MCF 10A (cell line): ENCODE measurements around the gene CALB2. TPM values are rescaled to one million over a fixed set of nuclear protein-coding genes. Genes with fewer than 3 reads are reported as not detected.

ENCODE experiments used
- BruUV-seq: library from RNA; stranded (reverse); fragments of 400-500 nt; replicated peaks from 2 replicates; lab custom pipeline; 2021; lab: Mats Ljungman, UMichigan
- CTCF ChIA-PET: fragments of 300-600 bp; sonication (Branson Sonifier 250); formaldehyde crosslinking; extraction: SDS; loops from one replicate; lab custom pipeline; 2021; ENCODE audit warnings: antibody characterized with exemption, inconsistent platforms; lab: Yijun Ruan, JAX
- POLR2A ChIA-PET: fragments of 300-600, 350-650 bp; sonication (Branson Sonifier 250); formaldehyde crosslinking; extraction: SDS; loops from one replicate; lab custom pipeline; 2020; ENCODE audit warnings: antibody characterized with exemption, inconsistent platforms; lab: Yijun Ruan, JAX
- DNase-seq: peaks from one replicate; pipeline ENCODE4 v3.0.0-alpha.2; 2018; ENCODE audit not compliant: unreplicated experiment
- H3K27ac Mint-ChIP-seq: one replicate; pipeline ENCODE4 v1.8.0; 2022; ENCODE audit warnings: mild to moderate bottlenecking, low read depth, mixed read lengths; ENCODE audit not compliant: unreplicated experiment
- H3K27me3 Mint-ChIP-seq: one replicate; pipeline ENCODE4 v1.8.0; 2022; ENCODE audit warnings: mixed read lengths; ENCODE audit not compliant: insufficient read depth, unreplicated experiment
- H3K36me3 Mint-ChIP-seq: one replicate; pipeline ENCODE4 v1.8.0; 2022; ENCODE audit warnings: mild to moderate bottlenecking, moderate library complexity, mixed read lengths; ENCODE audit not compliant: insufficient read depth, unreplicated experiment
- H3K4me1 Mint-ChIP-seq: one replicate; pipeline ENCODE4 v1.8.0; 2022; ENCODE audit warnings: mixed read lengths; ENCODE audit not compliant: insufficient read depth, unreplicated experiment
- H3K4me3 Mint-ChIP-seq: one replicate; pipeline ENCODE4 v1.8.0; 2022; ENCODE audit warnings: mild to moderate bottlenecking, moderate library complexity, mixed read lengths; ENCODE audit not compliant: unreplicated experiment
- H3K9me3 Mint-ChIP-seq: one replicate; pipeline ENCODE4 v1.8.0; 2022; ENCODE audit warnings: mixed read lengths; ENCODE audit not compliant: unreplicated experiment
- CTCF ChIP-seq: fragments of 200-600 bp; IDR thresholded peaks from one replicate; pipeline ENCODE4 v1.8.0; 2022; ENCODE audit warnings: antibody characterized with exemption, mild to moderate bottlenecking; ENCODE audit not compliant: unreplicated experiment
- intact Hi-C: fragments of 100-400 bp; cut with micrococcal nuclease; formaldehyde crosslinking; loops from 2 replicates; pipeline ENCODE4 v1.14.1; 2022
- total RNA-seq: library from RNA; stranded (reverse); gene quantifications from 2 replicates; pipeline ENCODE4 v1.2.3, GENCODE V29; 2022

CALB2 gene
- total RNA-seq, 1 experiment from 2014 or later = 0.23 TPM

DNA sequence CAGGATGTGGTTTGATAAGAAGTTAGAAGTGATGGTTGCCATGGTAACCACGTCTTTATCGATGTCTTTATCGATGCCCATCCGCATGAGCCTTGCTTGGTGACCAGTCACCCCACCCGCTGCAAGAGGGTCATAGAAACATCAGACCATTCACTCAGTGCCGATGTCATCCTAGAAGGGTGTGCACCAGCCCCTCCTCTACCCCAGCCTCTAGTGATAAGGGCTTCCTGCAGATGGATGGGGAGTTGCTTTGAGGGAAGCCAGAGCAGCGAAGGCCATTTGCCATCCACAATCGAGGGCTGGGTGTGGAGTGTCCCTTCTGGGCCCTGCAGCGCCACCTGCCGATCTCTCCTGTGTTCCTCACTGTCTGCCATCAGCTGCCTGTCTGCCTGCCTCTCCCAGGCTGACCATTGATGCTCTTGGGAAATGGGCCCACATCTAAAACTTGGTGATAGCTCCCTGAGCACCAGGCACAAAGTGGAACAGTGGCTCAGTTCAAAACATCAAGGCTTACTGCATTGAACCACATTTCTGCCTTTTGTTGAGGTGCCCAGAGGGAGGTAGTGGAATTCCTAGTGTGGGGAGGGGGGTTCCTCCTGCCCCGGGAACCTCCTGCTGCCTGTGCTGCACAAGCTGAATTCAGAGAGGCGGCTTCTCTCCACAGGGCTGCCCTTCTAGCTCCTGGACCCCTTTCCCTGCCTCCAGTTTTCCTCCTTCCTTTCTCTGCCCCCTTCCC lies 8.9 kb downstream of the CALB2 start:
- peak; percentile 57 for TF ChIP-seq CTCF
- no peaks in the 10 kb centered on the region for H3K4me1 Mint-ChIP-seq
- intact Hi-C loops = no loop called here
- ChIA-PET CTCF (interaction anchor here (0.5 to 1.3 kb wide), 5 partner anchors 11 to 162 kb away, joined by 3 to 4 read pairs (median 3); no protein-coding TSS in a partner anchor), POLR2A (no interaction called here)
- H3K27me3 Mint-ChIP-seq = peaks cover 20% of the 10 kb centered on the region
- peak; percentile 58 for DNase-seq
- no peaks in the 10 kb centered on the region for H3K9me3 Mint-ChIP-seq
- BruUV-seq = no TSS peak
- peaks cover 5% of the 10 kb centered on the region for H3K36me3 Mint-ChIP-seq
- H3K4me3 Mint-ChIP-seq = no peak overlapping the region
- no peak overlapping the region for H3K27ac Mint-ChIP-seq

DNA sequence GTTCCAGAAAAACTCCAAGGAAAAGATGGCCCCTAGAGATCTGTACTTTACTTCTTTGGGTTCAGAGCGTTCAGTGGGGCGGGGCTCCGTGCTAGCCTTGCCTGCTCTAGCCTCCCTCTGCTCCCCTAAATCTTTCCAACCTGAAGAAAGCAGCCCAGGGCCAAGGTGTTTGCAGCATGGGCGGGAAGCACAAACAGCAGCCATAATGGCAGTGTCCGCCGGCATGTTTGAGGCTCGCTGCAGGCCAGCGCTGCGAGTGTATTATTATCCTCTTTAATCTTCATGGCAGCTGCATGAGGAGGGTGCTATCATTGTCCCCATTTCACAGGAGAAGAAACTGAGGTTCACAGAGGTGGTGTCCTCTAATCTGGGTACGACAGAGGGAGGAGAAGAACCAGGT lies 10.4 kb downstream of the CALB2 start:
- no peak overlapping the region for H3K4me3 Mint-ChIP-seq
- peaks cover 5% of the 10 kb centered on the region for H3K36me3 Mint-ChIP-seq
- DNase-seq = no peak
- CTCF ChIA-PET = interaction anchor here (0.5 to 0.7 kb wide), 2 partner anchors 29 to 169 kb away, joined by 3 to 5 read pairs; no protein-coding TSS in a partner anchor
- BruUV-seq = no TSS peak
- TF ChIP-seq CTCF = no peak
- H3K27ac Mint-ChIP-seq = no peak overlapping the region
- H3K4me1 Mint-ChIP-seq = no peaks in the 10 kb centered on the region
- no peaks in the 10 kb centered on the region for H3K9me3 Mint-ChIP-seq
- POLR2A ChIA-PET = no interaction called here
- intact Hi-C loops = no loop called here
- peaks cover 20% of the 10 kb centered on the region for H3K27me3 Mint-ChIP-seq

DNA sequence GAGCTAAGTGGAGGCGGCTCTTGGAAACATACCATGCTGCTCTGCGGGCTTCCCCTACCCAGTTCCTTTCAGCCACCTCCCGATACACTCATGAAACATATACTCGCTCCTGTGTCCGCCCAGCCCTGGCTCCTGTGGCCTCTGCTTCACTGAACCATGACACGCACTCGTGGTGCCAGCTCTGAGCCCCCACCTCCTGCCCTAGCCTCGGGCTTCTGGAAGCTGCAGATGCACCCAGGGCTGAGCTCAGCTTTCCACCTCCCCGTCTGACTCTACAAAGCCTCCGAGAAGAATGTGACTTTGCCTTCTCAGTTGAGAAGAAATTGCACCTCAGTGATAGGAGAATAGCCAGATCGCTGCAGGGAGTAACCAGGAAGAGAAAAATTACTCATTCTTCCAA lies 11.0 kb downstream of the CALB2 start:
- DNase-seq = no peak
- H3K4me3 Mint-ChIP-seq = no peak overlapping the region

More for the DNA sequence above, 11.0 kb downstream of the CALB2 start:
- no TSS peak for BruUV-seq
- Mint-ChIP-seq H3K9me3 (no peaks in the 10 kb centered on the region), H3K27me3 (peaks cover 20% of the 10 kb centered on the region), H3K36me3 (peaks cover under 1% of the 10 kb centered on the region), H3K4me1 (no peaks in the 10 kb centered on the region), H3K27ac (no peak overlapping the region)
- POLR2A ChIA-PET = no interaction called here
- CTCF ChIA-PET = interaction anchor here (0.5 to 0.7 kb wide), 4 partner anchors 29 to 169 kb away, joined by 3 to 5 read pairs (median 3); no protein-coding TSS in a partner anchor
- no peak for TF ChIP-seq CTCF
- intact Hi-C loops = no loop called here
